ENCODE data around the gene FTO.

FTO gene

GRCh38 chr16:53913099-53913870 lies 209.3 kb downstream of the FTO start:
- Histone ChIP-seq H3K9ac (ENCODE audit: low read length) (no peak overlapping the region), H3K27ac (ENCODE audit: low read depth, low read length) (no peak overlapping the region)

GRCh38 chr16:53913920-53914319 lies 210.0 kb downstream of the FTO start:
- H4K20me1 ChIP-seq (ENCODE audit: low read depth, low read length), result no peaks in the 10 kb centered on the region
- TF ChIP-seq, protein P1, sequence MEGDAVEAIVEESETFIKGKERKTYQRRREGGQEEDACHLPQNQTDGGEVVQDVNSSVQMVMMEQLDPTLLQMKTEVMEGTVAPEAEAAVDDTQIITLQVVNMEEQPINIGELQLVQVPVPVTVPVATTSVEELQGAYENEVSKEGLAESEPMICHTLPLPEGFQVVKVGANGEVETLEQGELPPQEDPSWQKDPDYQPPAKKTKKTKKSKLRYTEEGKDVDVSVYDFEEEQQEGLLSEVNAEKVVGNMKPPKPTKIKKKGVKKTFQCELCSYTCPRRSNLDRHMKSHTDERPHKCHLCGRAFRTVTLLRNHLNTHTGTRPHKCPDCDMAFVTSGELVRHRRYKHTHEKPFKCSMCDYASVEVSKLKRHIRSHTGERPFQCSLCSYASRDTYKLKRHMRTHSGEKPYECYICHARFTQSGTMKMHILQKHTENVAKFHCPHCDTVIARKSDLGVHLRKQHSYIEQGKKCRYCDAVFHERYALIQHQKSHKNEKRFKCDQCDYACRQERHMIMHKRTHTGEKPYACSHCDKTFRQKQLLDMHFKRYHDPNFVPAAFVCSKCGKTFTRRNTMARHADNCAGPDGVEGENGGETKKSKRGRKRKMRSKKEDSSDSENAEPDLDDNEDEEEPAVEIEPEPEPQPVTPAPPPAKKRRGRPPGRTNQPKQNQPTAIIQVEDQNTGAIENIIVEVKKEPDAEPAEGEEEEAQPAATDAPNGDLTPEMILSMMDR (IDR thresholded peaks at IDR 0.05; ENCODE audit: insufficient read depth, low read length, poor library complexity, severe bottlenecking), result no peak
- no peak for TF ChIP-seq EZH2phosphoT487 (conservative IDR thresholded peaks at IDR 0.05; ENCODE audit: low read length)
- H3F3A ChIP-seq (ENCODE audit: insufficient read depth), result no peaks in the 10 kb centered on the region
- no peaks in the 10 kb centered on the region for H3K9me3 ChIP-seq (ENCODE audit: insufficient read depth, low read length)
- H3K4me3 ChIP-seq (ENCODE audit: insufficient read depth, low read length, poor library complexity, severe bottlenecking), result no peak overlapping the region
- no peak overlapping the region for H3K27ac ChIP-seq (ENCODE audit: low read depth, low read length)
- H3K4me2 ChIP-seq (ENCODE audit: low read depth, low read length, poor library complexity, severe bottlenecking), result no peak overlapping the region
- no peaks in the 10 kb centered on the region for H3K27me3 ChIP-seq (ENCODE audit: low read length)
- H3K36me3 ChIP-seq (ENCODE audit: low read length), result no peaks in the 10 kb centered on the region
- H3K79me2 ChIP-seq (ENCODE audit: insufficient read depth, low read length), result no peaks in the 10 kb centered on the region
- H2AFZ ChIP-seq (ENCODE audit: low read depth, low read length, severe bottlenecking), result no peak overlapping the region
- no peaks in the 10 kb centered on the region for H3K9me2 ChIP-seq (replicated peaks; ENCODE audit: insufficient read depth, low read length)
- no peak overlapping the region for H3K9ac ChIP-seq (ENCODE audit: low read length)

More at GRCh38 chr16:53913099-53913870, 209.3 kb downstream of the FTO start:
- Histone ChIP-seq H3K9me3 (ENCODE audit: insufficient read depth, low read length) (no peaks in the 10 kb centered on the region), H3K27me3 (ENCODE audit: low read length) (no peaks in the 10 kb centered on the region), H4K20me1 (ENCODE audit: low read depth, low read length) (no peaks in the 10 kb centered on the region), H3K4me2 (ENCODE audit: low read depth, low read length, poor library complexity, severe bottlenecking) (no peak overlapping the region), H3K9me2 (replicated peaks; ENCODE audit: insufficient read depth, low read length) (no peaks in the 10 kb centered on the region), H3K79me2 (ENCODE audit: insufficient read depth, low read length) (no peaks in the 10 kb centered on the region), H3K4me3 (ENCODE audit: insufficient read depth, low read length, poor library complexity, severe bottlenecking) (no peak overlapping the region), H2AFZ (ENCODE audit: low read depth, low read length, severe bottlenecking) (no peak overlapping the region), H3F3A (ENCODE audit: insufficient read depth) (no peaks in the 10 kb centered on the region), H3K36me3 (ENCODE audit: low read length) (no peaks in the 10 kb centered on the region)
- no peak for TF ChIP-seq EZH2phosphoT487 (conservative IDR thresholded peaks at IDR 0.05; ENCODE audit: low read length)
- TF ChIP-seq, protein P1 (IDR thresholded peaks at IDR 0.05; ENCODE audit: insufficient read depth, low read length, poor library complexity, severe bottlenecking), result no peak

- H3K9me2 ChIP-seq (replicated peaks; ENCODE audit: insufficient read depth, low read length), result no peaks in the 10 kb centered on the region
- H3K27ac ChIP-seq (ENCODE audit: low read depth, low read length), result no peak overlapping the region
- no peaks in the 10 kb centered on the region for H3K9me3 ChIP-seq (ENCODE audit: insufficient read depth, low read length)
- H3K27me3 ChIP-seq (ENCODE audit: low read length), result no peaks in the 10 kb centered on the region
- no peak overlapping the region for H3K4me2 ChIP-seq (ENCODE audit: low read depth, low read length, poor library complexity, severe bottlenecking)
- H4K20me1 ChIP-seq (ENCODE audit: low read depth, low read length), result no peaks in the 10 kb centered on the region
- no peak for TF ChIP-seq EZH2phosphoT487 (conservative IDR thresholded peaks at IDR 0.05; ENCODE audit: low read length)
- TF ChIP-seq, protein P1 (IDR thresholded peaks at IDR 0.05; ENCODE audit: insufficient read depth, low read length, poor library complexity, severe bottlenecking), result no peak
- no peak overlapping the region for H2AFZ ChIP-seq (ENCODE audit: low read depth, low read length, severe bottlenecking)
- no peaks in the 10 kb centered on the region for H3K36me3 ChIP-seq (ENCODE audit: low read length)
- H3K4me3 ChIP-seq (ENCODE audit: insufficient read depth, low read length, poor library complexity, severe bottlenecking), result no peak overlapping the region
- no peaks in the 10 kb centered on the region for H3F3A ChIP-seq (ENCODE audit: insufficient read depth)
- H3K9ac ChIP-seq (ENCODE audit: low read length), result no peak overlapping the region
- H3K79me2 ChIP-seq (ENCODE audit: insufficient read depth, low read length), result no peaks in the 10 kb centered on the region
These were observed 210.8 kb downstream of the FTO start for GRCh38 chr16:53914736-53915135.
